Endothelial cell of umbilical vein (primary cell): ENCODE measurements around the gene KIDINS220. TPM values are rescaled to one million over a fixed set of nuclear protein-coding genes. Genes with fewer than 3 reads are reported as not detected.

Source experiments
- BruUV-seq: library from RNA; stranded (reverse); fragments of 400-500 nt; replicated peaks from 2 replicates; lab custom pipeline; 2021; lab: Mats Ljungman, UMichigan
- CTCF ChIA-PET: fragments of 300-600, 350-600 bp; sonication (Branson Sonifier 250); formaldehyde crosslinking; loops from one replicate; lab custom pipeline; 2021; ENCODE audit warnings: antibody characterized with exemption, inconsistent platforms; lab: Charles Lee
- POLR2A ChIA-PET: fragments of 300-600, 350-600 bp; sonication (Branson Sonifier 250); formaldehyde crosslinking; loops from one replicate; lab custom pipeline; 2021; ENCODE audit warnings: antibody characterized with exemption, inconsistent platforms; lab: Charles Lee
- DNase-seq: peaks from one replicate; pipeline ENCODE4 v3.0.0-alpha.2; 2011; ENCODE audit warnings: low read depth, low spot score
- FAIRE-seq: peaks from 2 replicates; lab custom pipeline; 2011; peaks lifted over from hg19 to GRCh38; lab: Jason Lieb, UNC
- H2AFZ ChIP-seq: 2 replicates; pipeline ENCODE4 v1.6.0; 2012; ENCODE audit warnings: low read depth, low read length, control low read depth, inconsistent platforms
- H3K27ac ChIP-seq: 2 replicates; pipeline ENCODE4 v1.5.1; 2011; ENCODE audit warnings: low read depth, mild to moderate bottlenecking, control low read depth, low read length, moderate library complexity; ENCODE audit not compliant: insufficient read depth
- H3K27me3 ChIP-seq, 2 experiments: 2 replicates each; pipeline versions ENCODE4 v1.6.0 to v1.6.1; 2011; ENCODE audit warnings: low read length in 2 of 2, mixed read lengths in 1 of 2; ENCODE audit not compliant: control insufficient read depth in 2 of 2, insufficient read depth in 2 of 2
- H3K36me3 ChIP-seq, 2 experiments: 2 replicates in 1 of 2; 3 replicates in 1 of 2; pipeline ENCODE4 v1.5.1; 2011; ENCODE audit warnings: low read length in 2 of 2, mild to moderate bottlenecking in 1 of 2, moderate library complexity in 1 of 2; ENCODE audit not compliant: control insufficient read depth in 2 of 2, insufficient read depth in 2 of 2; ENCODE audit errors: extremely low read depth in 1 of 2
- H3K4me1 ChIP-seq: 3 replicates; pipeline ENCODE4 v1.5.1; 2011; ENCODE audit warnings: mild to moderate bottlenecking, low read length; ENCODE audit not compliant: control insufficient read depth, insufficient read depth; ENCODE audit errors: extremely low read depth
- H3K4me2 ChIP-seq: 2 replicates; pipeline ENCODE4 v1.6.1; 2011; ENCODE audit warnings: low read length, control low read depth, mixed read lengths; ENCODE audit not compliant: insufficient read depth
- H3K4me3 ChIP-seq, 3 experiments: fragments of 200-600 bp in 1 of 3; sonication (generic), shearing (Covaris generic) in 1 of 3; replicated peaks in 1 of 3; 2 replicates each; pipeline ENCODE4 v1.5.1; 2011 to 2016; ENCODE audit warnings: control low read depth in 3 of 3, low read length in 3 of 3, mild to moderate bottlenecking in 2 of 3, inconsistent platforms in 1 of 3, low read depth in 1 of 3, moderate library complexity in 1 of 3; ENCODE audit not compliant: insufficient read depth in 1 of 3
- H3K79me2 ChIP-seq: 2 replicates; pipeline ENCODE4 v1.6.0; 2012; ENCODE audit warnings: low read length, inconsistent platforms; ENCODE audit not compliant: control insufficient read depth, insufficient read depth
- H3K9ac ChIP-seq: replicated peaks from 2 replicates; pipeline ENCODE3; 2011; ENCODE audit warnings: low read length, control low read depth; ENCODE audit not compliant: insufficient read depth; ENCODE audit errors: extremely low read depth
- H3K9me1 ChIP-seq: replicated peaks from 3 replicates; pipeline ENCODE4 v1.6.0; 2011; ENCODE audit warnings: mild to moderate bottlenecking, low read length; ENCODE audit not compliant: control insufficient read depth, insufficient read depth; ENCODE audit errors: extremely low read depth
- H3K9me3 ChIP-seq: replicated peaks from 2 replicates; pipeline ENCODE4 v1.5.1; 2012; ENCODE audit warnings: low read length, inconsistent platforms; ENCODE audit not compliant: control insufficient read depth, insufficient read depth
- H4K20me1 ChIP-seq: replicated peaks from 2 replicates; pipeline ENCODE3; 2011; ENCODE audit warnings: mild to moderate bottlenecking, low read length; ENCODE audit not compliant: control insufficient read depth, insufficient read depth; ENCODE audit errors: extremely low read depth
- CTCF ChIP-seq, 2 donors: IDR thresholded peaks; 1 replicate in 1 of 2; 2 replicates in 1 of 2; pipeline ENCODE4 v1.5.1; 2011; ENCODE audit warnings: low read length in 2 of 2, mild to moderate bottlenecking in 2 of 2, moderate library complexity in 2 of 2, control low read depth in 1 of 2, inconsistent platforms in 1 of 2, low read depth in 1 of 2; ENCODE audit not compliant: insufficient read depth in 1 of 2; ENCODE audit errors: extremely low read depth in 1 of 2
- EZH2 ChIP-seq: IDR thresholded peaks from 2 replicates; pipeline ENCODE4 v1.6.1; 2012; ENCODE audit warnings: borderline replicate concordance, low read depth, mild to moderate bottlenecking, moderate library complexity, low read length, inconsistent platforms; ENCODE audit not compliant: severe bottlenecking
- FOS ChIP-seq: IDR thresholded peaks from 2 replicates; pipeline ENCODE4 v1.6.1; 2011; ENCODE audit warnings: mild to moderate bottlenecking, low read length, moderate library complexity, borderline replicate concordance; ENCODE audit not compliant: insufficient read depth
- GATA2 ChIP-seq: IDR thresholded peaks from 2 replicates; pipeline ENCODE4 v1.7.0; 2011; ENCODE audit warnings: low read depth, mild to moderate bottlenecking, moderate library complexity, mixed read lengths, low read length; ENCODE audit not compliant: insufficient read length, insufficient read depth
- JUN ChIP-seq: IDR thresholded peaks from 2 replicates; pipeline ENCODE4 v1.6.1; 2011; ENCODE audit warnings: borderline replicate concordance, low read depth; ENCODE audit not compliant: insufficient read length, insufficient read depth
- MYC ChIP-seq: IDR thresholded peaks from one replicate; pipeline ENCODE4 v1.6.1; 2011; ENCODE audit warnings: mild to moderate bottlenecking, low read depth, low read length
- POLR2A ChIP-seq: IDR thresholded peaks from 2 replicates; pipeline ENCODE4 v1.6.1; 2012; ENCODE audit warnings: low read depth, mild to moderate bottlenecking, control low read depth, low read length
- POLR2AphosphoS5 ChIP-seq: IDR thresholded peaks from 2 replicates; pipeline ENCODE4 v1.6.1; 2012; ENCODE audit warnings: low read depth, mild to moderate bottlenecking, control low read depth, low read length, moderate library complexity; ENCODE audit not compliant: insufficient read depth
- dilution Hi-C: fragments of 300-500 bp; cut with MboI; formaldehyde crosslinking; loops from one replicate; pipeline ENCODE4 v1.15.0; 2019; ENCODE audit warnings: low sequenced_read_pairs; ENCODE audit not compliant: extremely low pct_ligation_motif_present
- intact Hi-C: fragments of 100-400 bp; cut with micrococcal nuclease; formaldehyde crosslinking; loops from one replicate; pipeline ENCODE4 v1.10.0; 2022
- polyA plus RNA-seq, 4 experiments: library from polyadenylated mRNA; depleted of rRNA in 3 of 4; stranded (reverse) in 3 of 4; unstranded in 1 of 4; fragments of >200 nt; gene quantifications; 2 replicates each; pipeline versions ENCODE4 v1.2.1 to v1.2.3, GENCODE V29; 2011 to 2012; ENCODE audit warnings: missing spikeins in 1 of 4
- total RNA-seq: library from RNA; stranded (reverse); gene quantifications from 2 replicates; pipeline ENCODE4 v1.2.3, GENCODE V29; 2021
- TF ChIP-seq, protein P1 (sequence below): IDR thresholded peaks from 2 replicates; pipeline ENCODE4 v1.6.1; 2011; ENCODE audit not compliant: insufficient read depth, insufficient read length

KIDINS220 gene
- total and polyA plus RNA-seq, 2 donors (not counting 3 experiments of a cell fraction or from before 2014, with no cell fraction given): 33.9 to 41.3 TPM

DNA sequence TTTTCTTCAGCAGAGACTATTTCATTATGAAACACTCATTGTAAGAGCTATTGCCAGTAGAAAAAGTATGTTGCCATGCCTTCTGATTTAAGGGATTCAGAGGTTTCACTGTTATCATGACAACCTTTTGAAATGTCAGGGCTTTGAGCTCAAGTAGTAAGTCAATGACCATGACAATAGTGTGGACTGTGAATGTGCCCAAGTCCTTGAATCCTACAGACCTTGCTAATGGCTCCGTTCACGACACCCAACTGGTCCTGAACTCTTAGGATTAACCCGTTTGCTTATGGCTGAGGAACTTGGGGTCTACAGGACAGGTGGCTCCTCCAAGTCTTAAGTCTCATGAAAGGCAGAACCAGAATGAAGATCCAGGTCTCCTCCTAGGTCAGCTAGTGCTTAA, 17.6 kb upstream of the KIDINS220 start:
- FAIRE-seq: peak; percentile 12
- intact Hi-C loops: no loop called here
- BruUV-seq: no TSS peak
- no peak overlapping the region for H3K4me3 ChIP-seq
- no peak for DNase-seq
- no peak for TF ChIP-seq EZH2
- no peak for TF ChIP-seq POLR2A
- no peak for TF ChIP-seq CTCF (IDR thresholded peaks at IDR 0.05; ENCODE audit: extremely low read depth in 1 of 2, insufficient read depth in 1 of 2, low read depth in 1 of 2, low read length in 2 of 2)
- no peak for TF ChIP-seq GATA2
- TF ChIP-seq JUN: no peak
- no peak overlapping the region for H3K27ac ChIP-seq
- H4K20me1 ChIP-seq: no peaks in the 10 kb centered on the region
- CTCF ChIA-PET: interaction anchor here (0.8 kb wide), 1 partner anchor 10 kb away, joined by 3 read pairs; no protein-coding TSS in a partner anchor
- H3K27me3 ChIP-seq: no peaks in the 10 kb centered on the region
- H2AFZ ChIP-seq: no peak overlapping the region
- dilution Hi-C loops: no loop called here
- POLR2A ChIA-PET: no interaction called here
- H3K36me3 ChIP-seq: no peaks in the 10 kb centered on the region
- no peaks in the 10 kb centered on the region for H3K9me3 ChIP-seq
- no peaks in the 10 kb centered on the region for H3K4me1 ChIP-seq
- no peak overlapping the region for H3K9ac ChIP-seq
- no peaks in the 10 kb centered on the region for H3K79me2 ChIP-seq
- H3K4me2 ChIP-seq: no peak overlapping the region
- no peaks in the 10 kb centered on the region for H3K9me1 ChIP-seq

DNA sequence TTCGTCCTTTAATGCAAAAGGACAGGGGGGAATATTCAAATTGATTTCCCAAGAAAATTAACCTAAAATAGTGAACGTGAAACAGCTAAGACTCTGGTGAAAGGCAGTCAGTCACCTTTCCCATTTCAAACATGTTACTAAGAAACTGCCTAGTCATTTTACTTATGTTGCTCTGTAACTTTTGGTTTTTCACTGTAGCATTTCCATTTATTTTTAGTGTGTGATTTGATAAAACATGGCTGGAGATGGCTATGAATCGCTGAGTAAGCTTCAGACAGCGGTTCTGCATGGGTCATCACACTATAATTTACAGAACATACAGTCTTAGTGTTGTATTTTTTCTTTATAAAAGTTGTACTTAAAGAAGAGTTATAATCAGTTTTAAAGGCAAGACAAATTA, 16.0 kb upstream of the KIDINS220 start:
- CTCF ChIA-PET: interaction anchor here (1.4 kb wide), 1 partner anchor 11 kb away, joined by 3 read pairs; no protein-coding TSS in a partner anchor
- TF ChIP-seq EZH2: no peak
- no peak for TF ChIP-seq JUN
- no peak for TF ChIP-seq GATA2
- TF ChIP-seq MYC: no peak
- TF ChIP-seq POLR2A: no peak
- TF ChIP-seq, protein P1, sequence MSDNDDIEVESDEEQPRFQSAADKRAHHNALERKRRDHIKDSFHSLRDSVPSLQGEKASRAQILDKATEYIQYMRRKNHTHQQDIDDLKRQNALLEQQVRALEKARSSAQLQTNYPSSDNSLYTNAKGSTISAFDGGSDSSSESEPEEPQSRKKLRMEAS: no peak
- no peak for TF ChIP-seq FOS
- no peak for TF ChIP-seq CTCF (IDR thresholded peaks at IDR 0.05; ENCODE audit: extremely low read depth in 1 of 2, insufficient read depth in 1 of 2, low read depth in 1 of 2, low read length in 2 of 2)
- no peak for TF ChIP-seq POLR2AphosphoS5
- Histone ChIP-seq H3K9me3 (no peaks in the 10 kb centered on the region), H4K20me1 (no peaks in the 10 kb centered on the region), H2AFZ (no peak overlapping the region), H3K36me3 (no peaks in the 10 kb centered on the region), H3K9me1 (no peaks in the 10 kb centered on the region), H3K27me3 (no peaks in the 10 kb centered on the region), H3K4me3 (no peak overlapping the region), H3K9ac (no peak overlapping the region), H3K4me1 (no peaks in the 10 kb centered on the region), H3K27ac (no peak overlapping the region), H3K79me2 (no peaks in the 10 kb centered on the region), H3K4me2 (no peak overlapping the region)
- FAIRE-seq: no peak
- BruUV-seq: no TSS peak
- no peak for DNase-seq
- POLR2A ChIA-PET: no interaction called here
- intact Hi-C loops: no loop called here
- dilution Hi-C loops: no loop called here
